Testis (tissue), 2 donors: ENCODE data around the gene TPRN.

ENCODE experiments used
- POLR2A ChIP-seq: fragments of 450-650 bp; IDR thresholded peaks from one replicate; pipeline ENCODE4 v1.6.1; 2017; ENCODE audit warnings: antibody characterized with exemption, mild to moderate bottlenecking, moderate library complexity
- TF ChIP-seq, protein P1 (sequence below), 3 experiments: fragments of 450-650 bp in 2 of 3; fragments of 200-600 bp in 1 of 3; sonication (generic) in 1 of 3; IDR thresholded peaks; one replicate each; pipeline ENCODE4 v1.5.1; 2016 to 2019; ENCODE audit warnings: antibody characterized with exemption in 3 of 3, mild to moderate bottlenecking in 2 of 3, moderate library complexity in 1 of 3

DNA sequence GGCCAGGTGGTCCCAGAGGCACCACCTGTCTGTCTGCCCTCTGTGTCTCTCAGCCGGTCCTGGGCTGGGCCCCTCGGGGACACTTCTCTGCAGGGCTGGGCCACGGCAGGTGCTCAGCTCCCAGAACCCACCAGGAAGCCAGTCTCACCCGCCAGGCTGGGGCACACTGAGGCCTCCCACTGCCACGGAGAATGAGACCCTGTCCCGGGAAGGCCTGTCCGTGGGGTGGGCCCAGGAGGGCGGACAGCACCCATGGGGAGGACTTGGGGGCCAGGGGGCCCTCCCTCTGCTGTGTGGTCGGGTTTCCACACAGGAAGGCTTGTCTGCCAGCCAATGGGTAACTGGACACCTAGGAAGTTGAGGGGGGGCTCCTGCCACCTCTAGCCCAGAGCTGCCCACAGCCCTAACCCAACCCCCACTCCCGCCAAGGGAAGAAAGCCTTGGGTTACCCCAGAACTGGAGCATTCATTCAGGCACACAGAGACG is 36.4 kb upstream of the TPRN start:
- TF ChIP-seq, protein P1, sequence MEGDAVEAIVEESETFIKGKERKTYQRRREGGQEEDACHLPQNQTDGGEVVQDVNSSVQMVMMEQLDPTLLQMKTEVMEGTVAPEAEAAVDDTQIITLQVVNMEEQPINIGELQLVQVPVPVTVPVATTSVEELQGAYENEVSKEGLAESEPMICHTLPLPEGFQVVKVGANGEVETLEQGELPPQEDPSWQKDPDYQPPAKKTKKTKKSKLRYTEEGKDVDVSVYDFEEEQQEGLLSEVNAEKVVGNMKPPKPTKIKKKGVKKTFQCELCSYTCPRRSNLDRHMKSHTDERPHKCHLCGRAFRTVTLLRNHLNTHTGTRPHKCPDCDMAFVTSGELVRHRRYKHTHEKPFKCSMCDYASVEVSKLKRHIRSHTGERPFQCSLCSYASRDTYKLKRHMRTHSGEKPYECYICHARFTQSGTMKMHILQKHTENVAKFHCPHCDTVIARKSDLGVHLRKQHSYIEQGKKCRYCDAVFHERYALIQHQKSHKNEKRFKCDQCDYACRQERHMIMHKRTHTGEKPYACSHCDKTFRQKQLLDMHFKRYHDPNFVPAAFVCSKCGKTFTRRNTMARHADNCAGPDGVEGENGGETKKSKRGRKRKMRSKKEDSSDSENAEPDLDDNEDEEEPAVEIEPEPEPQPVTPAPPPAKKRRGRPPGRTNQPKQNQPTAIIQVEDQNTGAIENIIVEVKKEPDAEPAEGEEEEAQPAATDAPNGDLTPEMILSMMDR (IDR thresholded peaks at IDR 0.05) = no peak
- no peak for TF ChIP-seq POLR2A
